WTC11 (cell line): ENCODE measurements around the gene FMNL2. TPM values are rescaled to one million over a fixed set of nuclear protein-coding genes. Genes with fewer than 3 reads are reported as not detected.

Source experiments
- ATAC-seq: fragments of 200-7000 bp; cut with Tn5 transposase; 2 replicates; pipeline ENCODE4 v1.10.0; 2021; ENCODE audit warnings: mild to moderate bottlenecking, moderate library complexity
- CTCF ChIA-PET: fragments of 300-600 bp; sonication (Branson Sonifier 250); formaldehyde crosslinking; loops from one replicate; lab custom pipeline; 2021; ENCODE audit warnings: antibody characterized with exemption; lab: Charles Lee
- POLR2A ChIA-PET: fragments of 350-600 bp; sonication (Branson Sonifier 250); formaldehyde crosslinking; loops from one replicate; lab custom pipeline; 2021; ENCODE audit warnings: antibody characterized with exemption; lab: Charles Lee
- DNase-seq: peaks from one replicate; pipeline ENCODE4 v3.0.0; 2021; ENCODE audit warnings: low spot score
- H3K27ac Mint-ChIP-seq: 2 replicates; pipeline ENCODE4 v1.8.0; 2021; ENCODE audit warnings: mixed read lengths
- H3K27me3 Mint-ChIP-seq: 2 replicates; pipeline ENCODE4 v1.8.0; 2021; ENCODE audit warnings: low read depth, mild to moderate bottlenecking, moderate library complexity, mixed read lengths
- H3K36me3 Mint-ChIP-seq: 2 replicates; pipeline ENCODE4 v1.8.0; 2021; ENCODE audit warnings: mixed read lengths
- H3K4me1 Mint-ChIP-seq: 2 replicates; pipeline ENCODE4 v1.8.0; 2022; ENCODE audit warnings: mixed read lengths
- H3K4me3 Mint-ChIP-seq: 2 replicates; pipeline ENCODE4 v1.8.0; 2021; ENCODE audit warnings: mild to moderate bottlenecking, moderate library complexity, mixed read lengths
- H3K9me3 Mint-ChIP-seq: 2 replicates; pipeline ENCODE4 v1.8.0; 2021; ENCODE audit warnings: mixed read lengths
- ATF6 ChIP-seq: sonication (generic); formaldehyde crosslinking; IDR thresholded peaks from 2 replicates; pipeline ENCODE4 v1.8.1; 2023; ENCODE audit warnings: mild to moderate bottlenecking, missing genetic modification reagents
- CBFB ChIP-seq: sonication (generic); formaldehyde crosslinking; IDR thresholded peaks from 2 replicates; pipeline ENCODE4 v1.8.1; 2022; ENCODE audit warnings: mild to moderate bottlenecking, low read depth, missing genetic modification reagents
- FOXP1 ChIP-seq: sonication (generic); formaldehyde crosslinking; IDR thresholded peaks from 2 replicates; pipeline ENCODE4 v1.8.0; 2022; ENCODE audit warnings: missing genetic modification reagents, mild to moderate bottlenecking, moderate library complexity, borderline replicate concordance
- FOXP4 ChIP-seq: sonication (generic); formaldehyde crosslinking; IDR thresholded peaks from 2 replicates; pipeline ENCODE4 v1.8.0; 2022; ENCODE audit warnings: mild to moderate bottlenecking, missing genetic modification reagents
- GABPB1 ChIP-seq: sonication (generic); formaldehyde crosslinking; IDR thresholded peaks from 2 replicates; pipeline ENCODE4 v1.8.1; 2023; ENCODE audit warnings: mild to moderate bottlenecking, missing genetic modification reagents
- KAT7 ChIP-seq: sonication (generic); formaldehyde crosslinking; IDR thresholded peaks from 2 replicates; pipeline ENCODE4 v1.8.1; 2023; ENCODE audit warnings: missing genetic modification reagents, mild to moderate bottlenecking, borderline replicate concordance
- NFE2L1 ChIP-seq: sonication (generic); formaldehyde crosslinking; IDR thresholded peaks from 2 replicates; pipeline ENCODE4 v1.8.1; 2023; ENCODE audit warnings: missing genetic modification reagents
- NFYB ChIP-seq: sonication (generic); formaldehyde crosslinking; conservative IDR thresholded peaks from 2 replicates; pipeline ENCODE4 v1.8.0; 2022; ENCODE audit warnings: low read depth, missing genetic modification reagents
- ZNF232 ChIP-seq: sonication (generic); formaldehyde crosslinking; IDR thresholded peaks from 2 replicates; pipeline ENCODE4 v1.8.0; 2022; ENCODE audit warnings: mild to moderate bottlenecking, missing genetic modification reagents
- ZNF416 ChIP-seq: fragments of 250-450 bp; sonication (Bioruptor Pico); IDR thresholded peaks from 2 replicates; pipeline ENCODE4 v1.9.0; 2021; ENCODE audit warnings: mild to moderate bottlenecking, inconsistent platforms
- ZNF532 ChIP-seq: fragments of 250-450 bp; sonication (Bioruptor Pico); IDR thresholded peaks from 2 replicates; pipeline ENCODE4 v1.9.0; 2021; ENCODE audit warnings: mild to moderate bottlenecking, borderline replicate concordance
- total RNA-seq: library from RNA; stranded (reverse); gene quantifications from 3 replicates; pipeline ENCODE4 v1.2.3, GENCODE V29; 2021
- TF ChIP-seq, protein P1 (sequence below): sonication (generic); formaldehyde crosslinking; IDR thresholded peaks from 2 replicates; pipeline ENCODE4 v1.8.1; 2022; ENCODE audit warnings: mild to moderate bottlenecking, moderate library complexity, missing genetic modification reagents
- TF ChIP-seq, protein P2 (sequence below): sonication (generic); formaldehyde crosslinking; conservative IDR thresholded peaks from 2 replicates; pipeline ENCODE4 v1.8.1; 2022; ENCODE audit warnings: mild to moderate bottlenecking, missing genetic modification reagents
- TF ChIP-seq, protein P3 (sequence below): fragments of 250-450 bp; sonication (Bioruptor Pico); IDR thresholded peaks from 2 replicates; pipeline ENCODE4 v1.9.0; 2021; ENCODE audit warnings: moderate library complexity, mild to moderate bottlenecking, inconsistent platforms, borderline replicate concordance

The FMNL2 gene
- total RNA-seq, 1 experiment from 2014 or later, result 43.0 TPM

GRCh38 chr2:152501666-152502065 lies 166.7 kb downstream of the FMNL2 start (continued):
- TF ChIP-seq, protein P1, sequence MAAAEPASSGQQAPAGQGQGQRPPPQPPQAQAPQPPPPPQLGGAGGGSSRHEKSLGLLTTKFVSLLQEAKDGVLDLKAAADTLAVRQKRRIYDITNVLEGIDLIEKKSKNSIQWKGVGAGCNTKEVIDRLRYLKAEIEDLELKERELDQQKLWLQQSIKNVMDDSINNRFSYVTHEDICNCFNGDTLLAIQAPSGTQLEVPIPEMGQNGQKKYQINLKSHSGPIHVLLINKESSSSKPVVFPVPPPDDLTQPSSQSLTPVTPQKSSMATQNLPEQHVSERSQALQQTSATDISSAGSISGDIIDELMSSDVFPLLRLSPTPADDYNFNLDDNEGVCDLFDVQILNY (CRISPR knock-in tag), result no peak
- TF ChIP-seq, all 79 proteins: peak for 0

GRCh38 chr2:152504618-152505017 lies 169.6 kb downstream of the FMNL2 start:
- TF ChIP-seq CBFB, result no peak
- TF ChIP-seq NFYB (CRISPR knock-in tag), result no peak
- TF ChIP-seq KAT7 (CRISPR knock-in tag), result no peak
- no peak for TF ChIP-seq GABPB1 (CRISPR knock-in tag)
- no peak for TF ChIP-seq ATF6 (CRISPR knock-in tag)
- TF ChIP-seq NFE2L1 (CRISPR knock-in tag), result no peak
- peaks cover 46% of the 10 kb centered on the region for H3K4me1 Mint-ChIP-seq

GRCh38 chr2:152505495-152505906 lies 170.5 kb downstream of the FMNL2 start:
- CTCF ChIA-PET, result no interaction called here
- peaks cover 38% of the 10 kb centered on the region for H3K4me1 Mint-ChIP-seq
- no peaks in the 10 kb centered on the region for H3K27me3 Mint-ChIP-seq
- ATAC-seq (no peak), DNase-seq (no peak)
- H3K4me3 Mint-ChIP-seq, result no peak overlapping the region
- POLR2A ChIA-PET, result no interaction called here
- no peaks in the 10 kb centered on the region for H3K9me3 Mint-ChIP-seq
- TF ChIP-seq ZNF532 (CRISPR knock-in tag), result no peak
- TF ChIP-seq, protein P2, sequence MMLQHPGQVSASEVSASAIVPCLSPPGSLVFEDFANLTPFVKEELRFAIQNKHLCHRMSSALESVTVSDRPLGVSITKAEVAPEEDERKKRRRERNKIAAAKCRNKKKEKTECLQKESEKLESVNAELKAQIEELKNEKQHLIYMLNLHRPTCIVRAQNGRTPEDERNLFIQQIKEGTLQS (CRISPR knock-in tag), result no peak
- no peak for TF ChIP-seq ZNF416
- no peak for TF ChIP-seq FOXP1 (CRISPR knock-in tag)
- TF ChIP-seq, all 79 proteins: peak for 0
- Mint-ChIP-seq H3K36me3 (no peaks in the 10 kb centered on the region), H3K27ac (peak overlapping the region; percentile 64; the same call in 1 of the 2 replicates)

More at GRCh38 chr2:152504618-152505017, 169.6 kb downstream of the FMNL2 start:
- no peak for ATAC-seq
- POLR2A ChIA-PET, result no interaction called here
- Mint-ChIP-seq H3K27me3 (no peaks in the 10 kb centered on the region), H3K36me3 (no peaks in the 10 kb centered on the region), H3K27ac (peak overlapping the region; percentile 57; the same call in 1 of the 2 replicates), H3K4me3 (no peak overlapping the region), H3K9me3 (no peaks in the 10 kb centered on the region)
- CTCF ChIA-PET, result no interaction called here
- DNase-seq, result no peak

DNA sequence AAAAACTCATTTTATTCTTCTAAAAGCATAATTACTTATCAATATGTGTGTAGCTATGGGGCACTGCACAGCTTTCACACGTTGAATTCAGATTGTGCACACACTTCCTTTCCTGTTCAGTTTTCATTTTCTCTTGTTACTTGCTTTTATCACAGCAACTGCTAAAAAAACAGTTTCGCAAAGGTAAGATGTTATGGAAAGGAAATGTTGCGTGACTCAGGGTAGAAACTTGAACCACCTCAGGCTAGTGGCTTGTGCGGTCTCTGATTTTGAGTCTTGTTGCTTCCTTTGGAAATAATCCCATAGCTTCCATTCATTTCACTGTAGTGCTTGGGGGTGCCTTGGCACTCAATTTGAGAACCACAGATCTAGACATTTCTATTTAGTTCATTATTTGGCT lies 171.9 kb downstream of the FMNL2 start:
- DNase-seq (no peak), ATAC-seq (no peak)
- TF ChIP-seq, protein P3, sequence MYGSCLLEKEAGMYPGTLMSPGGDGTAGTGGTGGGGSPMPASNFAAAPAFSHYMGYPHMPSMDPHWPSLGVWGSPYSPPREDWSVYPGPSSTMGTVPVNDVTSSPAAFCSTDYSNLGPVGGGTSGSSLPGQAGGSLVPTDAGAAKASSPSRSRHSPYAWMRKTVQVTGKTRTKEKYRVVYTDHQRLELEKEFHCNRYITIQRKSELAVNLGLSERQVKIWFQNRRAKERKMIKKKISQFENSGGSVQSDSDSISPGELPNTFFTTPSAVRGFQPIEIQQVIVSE, result no peak
- TF ChIP-seq FOXP4 (CRISPR knock-in tag) (no peak), ZNF416 (no peak), ZNF232 (no peak)
- Mint-ChIP-seq H3K9me3 (no peaks in the 10 kb centered on the region), H3K4me1 (peaks cover 30% of the 10 kb centered on the region), H3K4me3 (no peak overlapping the region), H3K27me3 (no peaks in the 10 kb centered on the region), H3K27ac (no peak overlapping the region), H3K36me3 (no peaks in the 10 kb centered on the region)
- ChIA-PET CTCF (no interaction called here), POLR2A (no interaction called here)
